Smooth muscle cell (in vitro differentiated cells): ENCODE measurements around the gene ARL4C. TPM values are rescaled to one million over a fixed set of nuclear protein-coding genes. Genes with fewer than 3 reads are reported as not detected.

Experiments used
- DNase-seq: peaks from one replicate; lab custom pipeline; 2025; ENCODE audit not compliant: unreplicated experiment; lab: John Stamatoyannopoulos, UW
- H2AFZ ChIP-seq: fragments of 200-600 bp; sonication (generic); 2 replicates; pipeline ENCODE4 v1.6.0; 2016; ENCODE audit warnings: antibody characterized with exemption, low read depth, mild to moderate bottlenecking
- H3F3A ChIP-seq: fragments of 200-600 bp; sonication (generic); 2 replicates; pipeline ENCODE4 v1.6.0; 2017; ENCODE audit warnings: antibody characterized with exemption, low read depth
- H3K27ac ChIP-seq: fragments of 200-600 bp; sonication (generic); 2 replicates; pipeline ENCODE4 v1.5.1; 2016; ENCODE audit warnings: low read depth, mild to moderate bottlenecking
- H3K27me3 ChIP-seq: fragments of 200-600 bp; sonication (generic); 2 replicates; pipeline ENCODE4 v1.6.1; 2016; ENCODE audit warnings: low read depth, mild to moderate bottlenecking
- H3K36me3 ChIP-seq: fragments of 200-600 bp; sonication (generic); 2 replicates; pipeline ENCODE4 v1.5.1; 2016; ENCODE audit warnings: low read depth
- H3K4me1 ChIP-seq: fragments of 200-600 bp; sonication (generic); 2 replicates; pipeline ENCODE4 v1.5.1; 2016; ENCODE audit warnings: low read depth
- H3K4me2 ChIP-seq: fragments of 200-600 bp; sonication (generic); 2 replicates; pipeline ENCODE4 v1.6.0; 2016; ENCODE audit warnings: mild to moderate bottlenecking
- H3K4me3 ChIP-seq: fragments of 200-600 bp; sonication (generic); 2 replicates; pipeline ENCODE4 v1.5.1; 2016; ENCODE audit warnings: mild to moderate bottlenecking
- H3K79me2 ChIP-seq: fragments of 200-600 bp; sonication (generic); 2 replicates; pipeline ENCODE4 v1.6.0; 2016; ENCODE audit warnings: low read depth, mild to moderate bottlenecking
- H3K9ac ChIP-seq: fragments of 200-600 bp; sonication (generic); 2 replicates; pipeline ENCODE4 v1.6.0; 2016; ENCODE audit warnings: low read depth
- H3K9me3 ChIP-seq: fragments of 200-600 bp; sonication (generic); replicated peaks from 2 replicates; pipeline ENCODE4 v1.5.1; 2016; ENCODE audit warnings: low read depth
- H4K20me1 ChIP-seq: fragments of 200-600 bp; sonication (generic); 2 replicates; pipeline ENCODE4 v1.6.0; 2016; ENCODE audit warnings: low read depth
- WGBS: methylation state at CpG from one replicate; pipeline ENCODE4 v1.1.7; 2016; ENCODE audit warnings: low lambda C conversion rate; 5-methylcytosine and 5-hydroxymethylcytosine counted together
- polyA plus RNA-seq: library from polyadenylated mRNA; unstranded; fragments of >200 nt; fragmentation: Nextera tagmentation; extraction: Ambion mirVana; gene quantifications from 2 replicates; pipeline ENCODE4 v1.2.1, GENCODE V29; 2016
- total RNA-seq: library from RNA; depleted of rRNA; stranded (reverse); fragments of >200 nt; gene quantifications from 2 replicates; pipeline ENCODE4 v1.2.3, GENCODE V29; 2014
- TF ChIP-seq, protein P1 (sequence below): fragments of 200-600 bp; sonication (generic); IDR thresholded peaks from 2 replicates; pipeline ENCODE4 v1.5.1; 2017; ENCODE audit warnings: borderline replicate concordance, mild to moderate bottlenecking, antibody characterized with exemption; ENCODE audit not compliant: insufficient read depth, poor library complexity, severe bottlenecking

ARL4C gene
- total and polyA plus RNA-seq, 2 experiments from 2014 or later, result 8.0 to 9.5 TPM

DNA sequence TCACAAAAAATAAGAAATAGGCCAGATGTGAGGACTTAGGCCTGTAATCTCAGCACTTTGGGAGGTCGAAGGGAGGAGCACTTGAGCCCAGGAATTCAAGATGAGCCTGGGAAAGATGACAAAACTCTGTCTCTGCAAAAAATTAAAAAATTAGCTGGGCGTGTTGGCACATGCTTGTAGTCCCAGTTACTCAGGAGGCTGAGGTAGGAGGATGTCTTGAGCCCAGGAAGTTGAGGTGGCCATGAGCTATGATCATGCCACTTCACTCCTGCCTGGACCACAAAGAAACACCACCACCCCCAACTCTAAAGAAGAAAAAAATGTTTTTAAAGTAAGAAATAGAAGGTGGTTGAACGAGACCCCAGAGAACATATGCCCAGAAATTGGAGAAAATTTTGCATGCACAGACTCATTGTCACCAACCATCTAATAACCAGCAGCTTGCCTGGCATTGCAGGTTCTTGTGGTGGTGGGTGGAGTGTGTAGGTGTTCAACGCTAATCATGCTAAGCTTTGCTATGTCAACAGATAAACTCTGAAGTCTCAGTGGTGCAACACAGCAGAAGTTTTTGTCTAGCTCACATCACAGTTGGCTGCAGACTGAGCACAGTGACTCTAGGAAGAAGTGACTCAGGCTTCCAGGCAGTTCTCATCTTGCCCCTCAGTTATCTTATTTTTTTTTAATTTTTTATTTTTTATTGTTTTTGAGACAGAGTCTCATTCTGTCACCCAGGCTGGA, 18.6 kb downstream of the ARL4C start:
- Histone ChIP-seq H4K20me1 (no peaks in the 10 kb centered on the region), H3K4me2 (no peak overlapping the region), H3K4me1 (no peaks in the 10 kb centered on the region), H3K9ac (no peak overlapping the region), H3F3A (no peaks in the 10 kb centered on the region), H3K27me3 (no peaks in the 10 kb centered on the region), H3K27ac (no peak overlapping the region), H3K36me3 (no peaks in the 10 kb centered on the region), H3K4me3 (no peak overlapping the region), H3K79me2 (no peaks in the 10 kb centered on the region), H3K9me3 (no peaks in the 10 kb centered on the region), H2AFZ (no peak overlapping the region)
- DNase-seq, result no peak
- TF ChIP-seq, protein P1, sequence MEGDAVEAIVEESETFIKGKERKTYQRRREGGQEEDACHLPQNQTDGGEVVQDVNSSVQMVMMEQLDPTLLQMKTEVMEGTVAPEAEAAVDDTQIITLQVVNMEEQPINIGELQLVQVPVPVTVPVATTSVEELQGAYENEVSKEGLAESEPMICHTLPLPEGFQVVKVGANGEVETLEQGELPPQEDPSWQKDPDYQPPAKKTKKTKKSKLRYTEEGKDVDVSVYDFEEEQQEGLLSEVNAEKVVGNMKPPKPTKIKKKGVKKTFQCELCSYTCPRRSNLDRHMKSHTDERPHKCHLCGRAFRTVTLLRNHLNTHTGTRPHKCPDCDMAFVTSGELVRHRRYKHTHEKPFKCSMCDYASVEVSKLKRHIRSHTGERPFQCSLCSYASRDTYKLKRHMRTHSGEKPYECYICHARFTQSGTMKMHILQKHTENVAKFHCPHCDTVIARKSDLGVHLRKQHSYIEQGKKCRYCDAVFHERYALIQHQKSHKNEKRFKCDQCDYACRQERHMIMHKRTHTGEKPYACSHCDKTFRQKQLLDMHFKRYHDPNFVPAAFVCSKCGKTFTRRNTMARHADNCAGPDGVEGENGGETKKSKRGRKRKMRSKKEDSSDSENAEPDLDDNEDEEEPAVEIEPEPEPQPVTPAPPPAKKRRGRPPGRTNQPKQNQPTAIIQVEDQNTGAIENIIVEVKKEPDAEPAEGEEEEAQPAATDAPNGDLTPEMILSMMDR, result no peak
- WGBS, result 56% methylated on average over 4 of the region's 4 CpGs

DNA sequence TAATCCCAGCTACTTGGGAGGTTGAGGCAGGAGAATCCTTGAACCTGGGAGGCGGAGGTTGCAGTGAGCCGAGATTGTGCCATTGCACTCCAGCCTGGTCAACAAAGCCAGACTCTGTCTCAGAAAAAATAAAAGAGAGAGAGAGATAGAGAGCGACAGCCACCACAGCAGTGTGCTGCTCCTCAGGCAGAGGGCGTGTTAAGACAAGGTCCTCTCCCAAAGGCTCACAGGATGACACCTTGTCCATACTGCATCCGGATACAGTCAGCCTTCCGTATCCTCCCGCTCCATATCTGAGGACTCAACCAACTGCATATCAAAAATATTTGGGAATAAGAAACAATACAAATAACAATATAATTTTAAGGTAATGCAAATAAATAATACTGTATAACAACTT, 20.1 kb downstream of the ARL4C start:
- no peak for DNase-seq
- TF ChIP-seq, protein P1, result no peak
- no peak overlapping the region for H3K4me2 ChIP-seq
- no peak overlapping the region for H3K9ac ChIP-seq
- no peak overlapping the region for H3K27ac ChIP-seq
- 82% methylated on average over 7 of the region's 7 CpGs for WGBS
- H3K9me3 ChIP-seq, result no peaks in the 10 kb centered on the region
- H3K36me3 ChIP-seq, result no peaks in the 10 kb centered on the region
- H3K4me3 ChIP-seq, result no peak overlapping the region
- no peaks in the 10 kb centered on the region for H3K79me2 ChIP-seq
- no peak overlapping the region for H2AFZ ChIP-seq
- H3K4me1 ChIP-seq, result no peaks in the 10 kb centered on the region
- no peaks in the 10 kb centered on the region for H3K27me3 ChIP-seq
- H4K20me1 ChIP-seq, result no peaks in the 10 kb centered on the region
- no peaks in the 10 kb centered on the region for H3F3A ChIP-seq

DNA sequence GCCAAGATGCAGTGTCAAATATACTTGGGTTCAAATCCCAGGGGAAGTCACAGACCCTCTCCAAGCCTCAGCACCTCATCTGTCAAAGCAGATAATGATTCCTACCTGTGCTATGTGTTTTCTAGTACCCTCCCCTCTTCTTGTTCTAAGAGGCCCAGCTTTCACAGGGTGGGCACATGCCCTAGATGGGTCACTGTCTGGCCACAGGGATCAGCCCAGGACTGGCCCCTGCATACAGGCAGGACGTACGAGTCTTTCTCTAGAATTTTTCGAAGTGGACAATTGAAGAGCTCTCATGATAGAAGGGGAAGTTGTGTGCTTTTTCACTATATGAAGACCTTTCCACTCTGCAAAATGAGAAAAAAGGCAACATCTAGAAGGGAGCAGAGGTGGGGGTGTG, 22.2 kb downstream of the ARL4C start:
- Histone ChIP-seq H3K9me3 (no peaks in the 10 kb centered on the region), H3K4me3 (no peak overlapping the region), H3K36me3 (no peaks in the 10 kb centered on the region), H3K4me1 (no peaks in the 10 kb centered on the region), H3K4me2 (no peak overlapping the region), H3K79me2 (no peaks in the 10 kb centered on the region), H3K27me3 (no peaks in the 10 kb centered on the region), H3F3A (no peaks in the 10 kb centered on the region), H2AFZ (no peak overlapping the region), H3K9ac (no peak overlapping the region), H3K27ac (no peak overlapping the region), H4K20me1 (no peaks in the 10 kb centered on the region)
- no peak for DNase-seq
- TF ChIP-seq, protein P1, result no peak
- WGBS, result 88% methylated on average over 3 of the region's 3 CpGs

DNA sequence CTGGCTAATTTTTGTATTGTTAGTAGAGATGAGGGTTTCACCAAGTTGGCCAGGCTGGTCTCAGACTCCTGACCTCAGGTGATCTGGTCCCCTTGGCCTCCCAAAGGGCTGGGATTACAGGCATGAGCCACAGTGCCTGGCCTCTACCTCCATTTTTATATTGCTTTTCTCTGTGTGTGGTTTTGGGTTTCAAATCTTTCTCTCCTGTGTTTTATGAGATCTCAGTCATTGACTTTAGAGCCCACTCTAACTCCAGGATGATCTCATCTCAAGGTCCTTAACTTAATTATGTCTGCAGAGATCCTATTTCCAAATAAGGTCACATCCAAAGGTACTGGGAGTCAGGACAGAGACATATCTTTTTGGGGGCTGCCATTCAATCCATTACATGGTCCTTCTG, 24.7 kb downstream of the ARL4C start:
- no peak overlapping the region for H3K9ac ChIP-seq
- no peaks in the 10 kb centered on the region for H3K4me1 ChIP-seq
- no peak for DNase-seq
- H3K27ac ChIP-seq, result no peak overlapping the region
- peaks cover 14% of the 10 kb centered on the region for H3F3A ChIP-seq
- no peaks in the 10 kb centered on the region for H3K9me3 ChIP-seq
- TF ChIP-seq, protein P1, result no peak
- H3K4me3 ChIP-seq, result no peak overlapping the region
- H3K27me3 ChIP-seq, result no peaks in the 10 kb centered on the region
- H3K4me2 ChIP-seq, result no peak overlapping the region
- no peaks in the 10 kb centered on the region for H3K36me3 ChIP-seq
- H3K79me2 ChIP-seq, result no peaks in the 10 kb centered on the region
- no peaks in the 10 kb centered on the region for H4K20me1 ChIP-seq
- no peak overlapping the region for H2AFZ ChIP-seq
